GM18526 (cell line): Measurements from ENCODE around the gene C17orf100.

Source experiments
- POLR2A ChIP-seq: IDR thresholded peaks from 3 replicates; pipeline ENCODE4 v1.6.1; 2011; ENCODE audit not compliant: insufficient read length; ENCODE audit errors: extremely low read depth

The C17orf100 gene

GRCh38 chr17:6660805-6661463 is 9.4 kb downstream of the C17orf100 start:
- no peak for TF ChIP-seq POLR2A

- TF ChIP-seq POLR2A, result no peak
These were observed 9.9 kb downstream of the C17orf100 start for GRCh38 chr17:6661464-6661848.

- no peak for TF ChIP-seq POLR2A
These were observed 14.5 kb downstream of the C17orf100 start for GRCh38 chr17:6666077-6666521.

- no peak for TF ChIP-seq POLR2A
These were observed 15.0 kb downstream of the C17orf100 start for GRCh38 chr17:6666557-6666956.

- TF ChIP-seq POLR2A, result no peak
These were observed 16.0 kb downstream of the C17orf100 start for GRCh38 chr17:6667516-6667915.

GRCh38 chr17:6668219-6668618 is 16.7 kb downstream of the C17orf100 start:
- no peak for TF ChIP-seq POLR2A

GRCh38 chr17:6668727-6669425 is 17.3 kb downstream of the C17orf100 start:
- TF ChIP-seq POLR2A, result no peak

- TF ChIP-seq POLR2A, result no peak
These were observed 18.1 kb downstream of the C17orf100 start for GRCh38 chr17:6669479-6670212.

- TF ChIP-seq POLR2A, result no peak
These were observed 19.0 kb downstream of the C17orf100 start for GRCh38 chr17:6670571-6670970.

GRCh38 chr17:6670999-6671398 is 19.4 kb downstream of the C17orf100 start:
- no peak for TF ChIP-seq POLR2A

GRCh38 chr17:6671431-6671830 is 19.9 kb downstream of the C17orf100 start:
- TF ChIP-seq POLR2A, result no peak

- TF ChIP-seq POLR2A, result no peak
These were observed 23.0 kb downstream of the C17orf100 start for GRCh38 chr17:6674586-6674985.

- TF ChIP-seq POLR2A, result no peak
These were observed 23.8 kb downstream of the C17orf100 start for GRCh38 chr17:6675201-6675825.

- TF ChIP-seq POLR2A, result no peak
These were observed 25.2 kb downstream of the C17orf100 start for GRCh38 chr17:6676802-6677157.

GRCh38 chr17:6677158-6677831 is 25.7 kb downstream of the C17orf100 start:
- no peak for TF ChIP-seq POLR2A
